GM21390 (cell line): ENCODE data around the gene FAM13B.
"Not testable (repeated sequence)": the region's sequence is repeated elsewhere in the genome, so short reads cannot be mapped to it uniquely, and the experiment has no call there.

Experiments used
- ATAC-seq: cut with Tn5 transposase; IDR thresholded peaks from one replicate; pipeline ENCODE4 v1.9.1; 2021; ENCODE audit not compliant: unreplicated experiment

Gene FAM13B

GRCh38 chr5:138035605-138036537 is 3.0 kb upstream of the FAM13B start:
- peak; percentile 30 for ATAC-seq

- no peak for ATAC-seq
Observed at GRCh38 chr5:138033907-138034306, 1.0 kb upstream of the FAM13B start.

GRCh38 chr5:138033386-138033808 is 518 bp upstream of the FAM13B start:
- ATAC-seq, result peak; percentile 16

- ATAC-seq, result peak; percentile 37
Observed at GRCh38 chr5:138032028-138032571, 779 bp downstream of the FAM13B start.

GRCh38 chr5:138029944-138030343 is 2.9 kb downstream of the FAM13B start:
- ATAC-seq, result no peak

GRCh38 chr5:138029501-138029900 is 3.4 kb downstream of the FAM13B start:
- no peak for ATAC-seq

GRCh38 chr5:138028971-138029365 is 3.9 kb downstream of the FAM13B start:
- no peak for ATAC-seq

- ATAC-seq, result not testable (repeated sequence)
Observed at GRCh38 chr5:138028262-138028970, 4.5 kb downstream of the FAM13B start.

- not testable (repeated sequence) for ATAC-seq
Observed at GRCh38 chr5:138026793-138027192, 6.1 kb downstream of the FAM13B start.

GRCh38 chr5:138025285-138025684 is 7.6 kb downstream of the FAM13B start:
- no peak for ATAC-seq

- no peak for ATAC-seq
Observed at GRCh38 chr5:138024117-138024516, 8.8 kb downstream of the FAM13B start.

GRCh38 chr5:138022912-138023311 is 10.0 kb downstream of the FAM13B start:
- no peak for ATAC-seq

- no peak for ATAC-seq
Observed at GRCh38 chr5:138021771-138022170, 11.1 kb downstream of the FAM13B start.

GRCh38 chr5:138018849-138019248 is 14.0 kb downstream of the FAM13B start:
- ATAC-seq, result no peak

GRCh38 chr5:138015916-138016315 is 17.0 kb downstream of the FAM13B start:
- ATAC-seq, result no peak

GRCh38 chr5:138011991-138012390 is 20.9 kb downstream of the FAM13B start:
- no peak for ATAC-seq

- no peak for ATAC-seq
Observed at GRCh38 chr5:138000102-138000723, 32.7 kb downstream of the FAM13B start.

- no peak for ATAC-seq
Observed at GRCh38 chr5:137997726-137998213, 35.1 kb downstream of the FAM13B start.

- ATAC-seq, result no peak
Observed at GRCh38 chr5:137995749-137996128, 37.1 kb downstream of the FAM13B start.

- no peak for ATAC-seq
Observed at GRCh38 chr5:137995077-137995748, 37.7 kb downstream of the FAM13B start.

GRCh38 chr5:137994556-137994955 is 38.3 kb downstream of the FAM13B start:
- no peak for ATAC-seq
